COLO668 (cell line): Measurements from ENCODE around the gene PPP1R16B.

ENCODE experiments used
- DNase-seq: peaks from one replicate; lab custom pipeline; 2025; ENCODE audit not compliant: unreplicated experiment; lab: John Stamatoyannopoulos, UW

PPP1R16B gene

DNA sequence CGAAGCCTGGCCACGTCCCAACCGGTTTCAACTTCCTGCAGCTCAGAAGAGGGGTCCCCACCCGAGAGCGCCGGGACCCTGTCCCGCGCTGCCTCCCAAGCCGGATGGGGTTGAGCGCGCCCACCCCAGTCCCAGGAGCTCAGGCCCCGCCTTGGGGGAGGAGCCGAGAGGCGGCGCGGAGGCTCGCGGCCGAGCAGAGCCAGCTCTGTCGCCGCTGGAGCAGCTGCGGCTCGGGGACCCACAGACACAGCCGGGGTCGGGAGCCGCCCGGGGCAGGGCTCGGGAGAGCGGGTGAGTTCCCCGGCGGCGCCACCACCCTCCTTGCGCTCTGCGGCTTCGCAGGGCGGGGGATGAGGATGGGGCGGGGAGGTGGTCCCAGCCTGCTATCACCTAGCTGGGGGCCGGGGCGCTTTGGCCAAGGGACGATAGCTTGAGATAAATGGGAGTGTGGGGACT lies at the start of gene PPP1R16B:
TSS of gene PPP1R16B (plus strand) at position 196 of the 456 bp plus-strand sequence. CDS start 30,229 bp downstream, outside the sequence.
- no peak for DNase-seq

DNA sequence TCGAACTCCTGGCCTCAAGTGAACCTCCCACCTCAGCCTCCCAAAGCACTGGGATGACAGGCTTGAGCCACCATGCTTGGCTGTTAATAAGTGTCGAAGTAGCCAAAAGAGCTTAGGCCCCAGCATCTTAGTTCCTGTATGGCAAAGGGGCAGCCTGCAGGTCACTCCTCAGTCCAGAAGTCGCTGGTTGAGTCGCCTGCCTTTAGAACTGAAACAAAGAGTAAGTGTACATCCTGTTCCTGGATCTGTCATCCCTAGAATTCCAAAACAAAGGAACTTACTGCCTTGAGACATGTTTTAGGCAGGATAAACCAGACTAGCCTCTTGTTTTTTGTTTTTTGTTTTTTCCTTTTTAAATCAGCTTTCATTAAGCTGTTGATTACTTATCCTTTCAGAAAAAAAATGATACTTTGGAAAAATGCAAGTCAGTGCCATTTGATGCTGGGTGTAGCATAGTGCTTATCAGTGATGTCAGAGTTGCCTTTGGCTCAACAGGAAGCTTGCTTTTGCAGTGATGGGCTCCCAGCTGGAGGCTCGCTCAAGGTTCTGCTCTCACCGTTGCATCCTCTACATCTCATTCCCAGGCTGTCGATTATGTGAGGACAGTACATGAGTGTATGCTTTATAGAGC lies 48.2 kb upstream of the PPP1R16B start:
- DNase-seq: no peak

DNA sequence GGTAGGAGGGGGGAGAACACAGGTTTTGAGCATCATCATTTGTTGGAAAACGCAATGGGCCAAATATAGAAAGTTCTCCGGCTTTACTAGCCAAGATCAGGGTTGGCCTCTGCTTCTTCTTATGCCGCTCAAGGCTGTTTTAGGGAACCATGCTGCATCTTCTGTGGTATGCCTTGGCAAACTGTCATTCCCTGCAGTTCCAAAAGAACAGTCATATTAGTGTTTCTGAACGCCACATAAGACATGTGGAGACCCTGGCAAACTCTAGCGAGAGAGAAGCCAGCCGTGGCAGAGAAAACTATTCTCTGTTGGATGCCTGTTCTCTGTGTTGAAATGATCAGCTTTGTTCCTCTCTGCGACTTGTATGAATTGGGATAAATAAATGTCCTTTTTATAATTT lies 46.4 kb upstream of the PPP1R16B start:
- no peak for DNase-seq

DNA sequence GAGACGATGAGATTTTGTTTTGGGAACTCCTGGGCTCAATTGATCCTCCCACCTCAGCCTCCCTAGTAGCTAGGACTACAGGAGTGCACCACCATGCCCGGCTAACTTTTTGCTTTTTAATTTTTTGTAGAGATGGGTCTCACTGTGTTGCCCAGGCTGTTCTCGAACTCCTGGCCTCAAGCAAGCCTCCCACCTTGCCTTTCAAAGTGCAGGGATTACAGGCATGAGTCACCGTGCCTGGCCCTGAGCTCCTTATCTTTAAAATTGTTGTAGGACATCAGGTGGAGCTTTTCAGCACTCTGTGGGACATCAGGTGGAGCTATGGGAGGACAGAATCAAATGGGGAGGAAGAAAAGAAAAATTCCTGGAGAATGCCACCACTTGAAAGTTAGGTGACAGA lies 44.5 kb upstream of the PPP1R16B start:
- DNase-seq: no peak

DNA sequence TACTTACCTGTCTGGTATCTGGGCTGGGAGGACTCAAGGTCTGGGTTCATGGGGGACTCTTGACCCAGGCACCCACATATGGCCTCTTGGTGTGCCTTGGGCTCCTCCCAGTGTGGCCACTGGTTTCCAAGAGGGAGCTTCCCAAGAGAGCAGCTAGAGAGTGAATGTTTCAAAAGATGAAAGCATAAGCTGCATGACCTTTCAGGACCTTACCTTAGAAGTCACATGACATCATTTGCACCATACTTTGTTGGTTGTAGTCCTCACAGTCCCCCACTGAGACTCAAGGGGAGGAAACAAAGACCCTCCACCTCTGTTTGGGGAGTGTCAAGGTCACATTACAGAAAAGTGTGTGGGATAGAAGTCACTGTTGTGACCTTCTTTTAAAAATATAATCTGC lies 43.3 kb upstream of the PPP1R16B start:
- DNase-seq: no peak

DNA sequence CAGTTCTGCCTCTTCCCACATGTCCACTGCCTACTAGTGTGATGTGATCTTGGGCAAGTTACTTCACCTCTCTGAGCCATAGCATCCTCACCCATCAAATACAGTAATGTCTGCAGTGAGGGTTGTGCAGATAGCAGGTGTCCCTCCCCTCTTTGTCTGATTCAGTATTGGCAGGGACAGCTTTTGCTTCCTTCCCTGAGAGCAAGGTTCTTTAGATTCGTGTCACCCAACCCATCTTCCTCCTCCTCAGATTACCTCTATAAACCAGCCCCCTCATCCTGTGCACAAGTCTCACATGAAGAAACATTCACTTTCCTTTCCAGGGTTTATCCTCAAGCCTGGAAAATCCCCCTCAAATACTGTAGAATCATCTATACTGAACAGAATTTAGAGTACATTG lies 41.9 kb upstream of the PPP1R16B start:
- no peak for DNase-seq

DNA sequence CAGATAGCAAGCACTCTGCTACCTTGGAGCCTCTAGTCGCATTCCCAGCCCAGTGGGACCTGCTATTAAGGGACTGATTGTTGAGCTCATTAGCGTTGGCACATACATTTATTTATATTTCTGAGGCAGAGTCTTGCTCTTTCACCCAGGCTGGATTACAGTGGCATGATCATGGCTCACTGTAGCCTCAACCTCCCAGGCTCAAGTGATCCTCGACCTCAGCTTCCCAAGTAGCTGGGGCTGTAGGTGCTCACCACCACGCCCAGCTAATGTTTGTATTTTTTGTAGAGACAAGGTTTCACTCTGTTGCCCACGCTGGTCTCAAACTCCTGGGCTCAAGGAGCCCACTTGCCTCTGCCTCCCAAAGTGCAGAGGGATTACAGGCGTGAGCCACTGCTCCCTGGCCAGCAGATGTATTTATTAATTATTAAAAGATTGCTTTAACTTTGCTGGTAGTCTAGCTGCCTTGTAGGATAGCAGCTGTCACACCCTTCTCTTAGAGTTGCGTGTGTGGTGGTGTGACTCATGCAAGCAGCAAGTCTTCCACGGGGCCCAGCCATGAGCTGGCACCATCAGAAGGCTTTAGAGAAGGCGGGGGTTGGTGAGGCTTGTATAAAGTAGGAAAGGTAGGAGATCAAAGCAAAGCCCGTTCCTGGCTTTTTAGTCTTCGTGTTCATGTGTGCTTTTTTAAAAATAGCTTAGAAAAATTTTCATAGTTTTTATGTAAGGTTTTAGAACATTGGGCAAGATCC lies 40.8 kb upstream of the PPP1R16B start:
- DNase-seq: no peak

DNA sequence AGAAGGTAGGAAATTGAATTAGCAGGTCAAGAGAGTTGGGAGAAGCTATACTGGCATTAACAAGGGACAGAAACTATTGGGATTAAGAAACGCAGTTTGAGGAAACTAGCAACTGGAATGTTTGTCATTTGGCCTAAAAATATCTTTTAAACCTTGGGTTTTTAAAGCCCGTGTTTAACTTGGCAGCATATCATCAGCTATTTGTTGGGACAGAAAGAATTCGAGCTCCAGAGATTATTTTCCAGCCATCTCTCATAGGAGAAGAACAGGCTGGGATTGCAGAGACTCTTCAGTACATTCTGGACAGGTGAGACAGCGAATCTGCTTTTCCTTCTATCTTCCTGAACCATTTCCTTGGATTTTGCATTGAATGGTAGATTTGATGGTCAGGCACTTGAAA lies 39.4 kb upstream of the PPP1R16B start:
- no peak for DNase-seq

DNA sequence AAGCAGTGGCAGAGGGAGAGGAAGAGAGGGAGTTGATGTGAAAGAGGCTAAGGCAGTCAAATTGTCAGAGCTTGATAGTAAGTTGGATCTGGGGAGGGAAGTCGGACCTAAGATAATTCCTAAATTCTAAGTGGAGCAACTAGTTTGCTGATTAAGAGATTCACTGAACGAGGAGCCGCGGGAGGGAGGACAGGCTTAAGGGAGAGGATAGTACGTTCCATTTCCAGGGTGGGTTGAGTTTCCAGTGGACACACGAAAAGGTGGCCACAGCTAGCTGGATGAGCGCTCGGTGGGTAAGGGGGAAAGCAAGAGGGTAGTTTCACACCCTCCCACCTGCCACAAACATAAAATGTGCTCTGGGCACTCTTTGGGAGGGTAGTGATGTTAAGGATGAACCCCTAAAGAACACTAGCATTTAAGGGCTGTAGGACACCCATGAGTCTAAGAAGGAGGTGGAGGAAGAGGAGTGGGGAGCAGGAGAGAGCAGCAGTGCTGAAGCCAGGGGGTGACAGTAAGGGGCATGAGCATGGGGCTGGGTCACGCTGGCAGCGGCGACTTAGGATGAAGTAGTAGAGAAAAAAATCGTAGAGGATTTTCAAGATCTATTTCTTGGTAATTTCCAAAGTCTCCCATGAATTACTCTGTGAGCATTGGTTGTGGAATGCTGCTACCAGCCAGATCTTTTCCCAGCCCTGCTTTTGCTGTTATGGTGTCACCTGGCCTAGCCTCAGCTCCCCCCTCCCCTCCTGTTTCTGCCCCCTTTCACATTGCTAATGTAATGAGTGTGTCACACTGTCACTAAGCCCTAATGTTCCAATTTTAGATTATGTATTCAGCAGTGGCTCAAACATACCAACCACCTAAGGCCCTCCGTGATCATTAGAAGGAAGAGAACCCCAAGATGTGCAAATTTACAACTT lies 35.9 kb upstream of the PPP1R16B start:
- DNase-seq: no peak

DNA sequence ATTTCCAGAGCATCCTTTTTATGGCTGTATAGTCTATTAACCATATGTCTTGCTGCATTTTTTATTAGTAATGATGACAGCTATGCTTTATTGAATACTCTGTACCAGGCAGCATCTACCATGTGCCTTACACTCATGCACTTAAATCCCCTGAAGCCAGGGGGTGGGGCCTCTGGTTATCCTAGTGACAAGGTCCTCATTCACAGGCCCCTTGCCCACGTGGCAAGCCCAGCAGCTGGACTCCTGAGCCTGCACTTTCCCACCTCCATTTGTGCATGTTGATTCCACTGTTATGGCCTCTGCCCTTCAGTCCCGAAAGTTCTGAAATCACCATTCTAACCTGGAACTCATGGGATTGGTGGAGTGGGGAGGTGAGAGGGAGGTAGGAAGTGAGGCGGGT lies 35.0 kb upstream of the PPP1R16B start:
- no peak for DNase-seq

DNA sequence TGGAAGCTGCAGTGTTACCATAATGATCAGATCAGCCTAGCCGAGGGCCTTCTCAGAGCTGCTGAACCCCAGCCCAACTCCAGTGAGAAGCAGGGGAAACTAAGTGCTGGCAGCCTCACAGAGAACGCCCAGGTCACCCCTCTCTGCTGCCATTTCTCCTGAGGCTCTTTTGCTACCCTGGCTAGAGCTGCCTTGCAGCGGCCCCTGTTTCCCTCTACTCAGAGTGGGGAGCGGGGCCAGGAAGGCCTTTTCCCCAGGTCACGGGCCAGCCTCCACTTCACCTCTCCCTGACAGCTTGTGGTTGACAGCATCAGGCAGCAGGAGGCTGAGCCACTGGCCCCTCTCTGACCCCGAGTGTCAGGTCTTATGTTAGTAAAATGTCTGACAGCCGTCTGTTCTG lies 34.5 kb upstream of the PPP1R16B start:
- DNase-seq: no peak

DNA sequence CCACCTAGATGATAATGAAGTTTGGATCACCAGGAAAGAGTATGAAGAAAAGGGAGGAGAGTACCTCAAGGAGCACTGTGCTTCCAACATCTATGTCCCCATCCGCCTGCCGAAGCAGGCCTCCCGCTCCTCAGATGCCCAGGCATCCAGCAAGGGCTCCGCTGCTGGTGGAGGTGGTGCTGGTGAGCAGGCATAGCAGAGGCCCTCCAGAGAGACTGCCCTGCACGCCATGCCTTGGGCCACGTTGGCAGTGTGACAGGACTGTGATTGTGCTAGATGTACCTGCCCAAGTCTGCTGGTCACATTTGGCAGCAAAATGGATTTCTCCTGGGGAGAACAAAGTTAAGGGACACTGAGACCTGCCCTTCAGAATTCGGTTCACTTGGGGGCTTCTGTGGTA lies 33.9 kb upstream of the PPP1R16B start:
- no peak for DNase-seq

DNA sequence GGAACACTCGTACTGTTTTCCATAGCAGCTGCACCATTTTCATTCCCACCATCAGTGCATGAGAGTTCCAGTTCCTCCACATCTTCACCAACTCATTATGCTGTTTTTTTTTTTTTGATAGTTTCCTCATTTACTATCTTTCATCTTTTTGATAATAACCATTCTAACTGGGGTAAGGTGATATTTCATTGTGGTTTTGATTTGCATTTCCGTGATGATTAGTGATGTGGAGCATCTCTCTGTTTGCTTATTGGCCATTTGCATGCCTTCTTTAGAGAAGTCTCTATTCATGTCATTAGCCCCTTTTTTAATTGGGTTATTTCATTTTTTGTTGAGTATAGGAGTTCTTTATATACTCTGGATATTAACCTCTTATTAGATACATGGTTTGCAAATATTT lies 31.3 kb upstream of the PPP1R16B start:
- DNase-seq: no peak

DNA sequence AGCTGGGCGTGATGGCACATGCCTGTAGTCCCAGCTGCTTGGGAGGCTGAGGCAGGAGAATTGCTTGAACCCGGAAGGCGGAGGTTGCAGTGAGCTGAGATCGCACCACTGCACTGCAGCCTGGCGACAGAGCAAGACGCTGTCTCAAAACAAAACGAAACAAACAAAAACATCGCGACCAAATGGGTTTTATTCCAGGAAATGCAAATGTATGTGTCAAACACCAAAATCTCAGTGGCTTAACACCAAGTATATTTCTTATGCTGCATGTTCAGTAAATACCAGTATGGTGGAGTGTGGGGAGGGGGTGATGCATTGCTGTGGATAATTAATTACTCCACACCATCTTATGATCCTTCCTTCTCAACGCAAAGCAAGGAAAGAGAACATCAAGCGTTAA lies 29.1 kb upstream of the PPP1R16B start:
- no peak for DNase-seq

DNA sequence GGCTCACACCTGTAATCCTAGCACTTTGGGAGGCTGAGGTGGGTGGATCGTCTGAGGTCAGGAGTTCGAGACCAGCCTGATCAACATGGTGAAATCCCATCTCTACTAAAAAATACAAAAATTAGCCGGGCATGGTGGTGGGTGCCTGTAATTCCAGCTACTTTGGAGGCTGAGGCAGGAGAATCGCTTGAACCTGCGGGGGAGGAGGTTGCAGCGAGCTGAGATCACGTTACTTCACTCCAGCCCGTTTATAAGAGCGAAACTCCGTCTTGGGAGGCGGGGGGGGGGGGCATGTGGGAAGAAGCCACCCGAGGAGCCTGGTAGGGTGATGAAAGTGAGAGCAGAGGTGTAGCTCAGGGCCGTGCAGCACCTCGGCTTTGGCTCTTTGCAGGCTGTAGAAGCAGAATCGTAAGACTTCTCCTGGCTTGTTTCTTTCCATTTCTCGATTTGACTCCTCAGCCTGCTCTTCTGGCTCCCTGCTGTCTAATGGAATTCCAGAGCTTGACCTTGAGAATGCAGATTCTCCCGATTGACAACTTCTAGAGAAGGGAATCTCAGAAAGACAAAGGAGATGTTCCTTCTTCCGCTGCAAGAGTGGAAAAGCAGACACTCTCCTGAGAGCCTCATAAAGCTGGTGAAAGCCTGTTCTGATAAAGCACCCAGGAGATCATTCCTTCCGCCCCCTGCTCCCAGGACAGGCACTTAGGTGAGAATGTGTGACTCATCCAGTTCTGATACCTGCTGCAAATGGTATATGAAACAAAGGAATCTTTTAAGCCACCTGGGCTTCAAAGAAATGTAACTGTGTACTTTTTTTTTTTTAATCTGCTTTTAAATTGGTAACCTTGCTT lies 26.0 kb upstream of the PPP1R16B start:
- DNase-seq: no peak

DNA sequence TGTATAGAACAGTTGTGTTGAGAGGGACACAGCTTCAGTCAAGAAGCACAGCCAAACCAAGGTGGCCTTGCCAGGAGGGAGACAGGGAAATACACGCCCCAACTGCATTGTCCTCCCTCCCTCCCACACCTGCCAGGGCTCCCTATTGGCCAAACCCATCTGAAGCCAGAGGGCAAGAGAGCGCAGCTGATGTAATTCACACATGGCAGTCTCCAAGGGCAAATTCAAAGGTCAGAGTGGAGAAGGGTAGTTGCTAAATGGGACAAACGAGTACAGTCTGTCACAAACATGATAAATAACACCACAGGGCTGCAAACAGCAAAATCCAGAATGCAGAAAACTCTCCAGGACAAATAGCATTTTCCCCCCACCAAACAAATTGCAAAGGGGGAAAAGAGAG lies 23.2 kb upstream of the PPP1R16B start:
- DNase-seq: no peak

DNA sequence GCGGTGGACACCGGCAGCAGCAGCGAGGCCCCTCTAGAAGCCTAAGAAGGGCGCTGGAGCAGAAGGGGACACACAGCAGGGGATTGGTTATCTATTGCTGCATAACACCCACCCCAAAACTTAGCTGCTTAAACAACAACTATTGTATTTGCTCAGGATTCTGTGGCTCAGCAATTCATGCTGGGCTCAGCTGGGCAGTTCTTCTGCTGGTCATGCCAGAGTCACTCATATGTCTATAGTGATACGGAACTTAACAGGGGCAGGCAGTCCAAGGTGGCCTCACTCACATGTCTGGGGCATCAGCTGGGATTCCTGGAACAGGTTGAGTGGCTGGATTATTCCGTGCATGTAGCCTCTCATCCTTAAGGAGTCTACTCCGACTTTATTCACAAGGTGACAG lies 17.6 kb upstream of the PPP1R16B start:
- no peak for DNase-seq

DNA sequence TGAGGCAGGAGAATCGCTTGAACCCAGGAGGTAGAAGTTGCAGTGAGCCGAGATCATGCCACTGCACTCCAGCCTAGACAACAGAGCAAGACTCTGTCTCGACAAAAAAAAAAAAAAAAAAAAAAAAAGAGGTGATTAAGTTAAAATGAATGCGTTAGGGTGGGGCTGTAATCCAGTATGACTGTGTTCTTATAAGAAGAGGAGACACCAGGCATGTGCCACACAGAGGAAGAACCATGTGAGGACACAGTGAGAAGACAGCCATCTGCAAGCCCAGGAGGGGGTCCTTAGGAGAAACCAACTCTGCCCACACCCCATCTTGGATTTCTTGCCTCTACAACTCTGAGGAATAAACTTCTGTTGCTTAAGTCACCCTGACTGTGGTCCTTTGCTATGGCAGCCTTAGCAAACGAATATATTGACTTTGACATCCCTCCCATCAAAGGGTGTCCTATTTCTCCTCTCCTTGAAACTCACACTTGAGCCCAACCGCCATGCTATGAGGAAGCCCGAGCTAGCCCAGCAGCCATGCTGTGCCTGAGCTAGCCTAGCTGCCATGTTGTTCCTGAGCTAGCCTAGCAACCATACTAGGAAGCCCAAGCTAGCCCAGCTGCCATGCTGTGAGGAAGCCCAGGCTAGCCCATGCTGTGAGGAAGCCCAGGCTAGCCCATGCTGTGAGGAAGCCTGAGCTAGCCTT lies 15.8 kb upstream of the PPP1R16B start:
- DNase-seq: no peak

DNA sequence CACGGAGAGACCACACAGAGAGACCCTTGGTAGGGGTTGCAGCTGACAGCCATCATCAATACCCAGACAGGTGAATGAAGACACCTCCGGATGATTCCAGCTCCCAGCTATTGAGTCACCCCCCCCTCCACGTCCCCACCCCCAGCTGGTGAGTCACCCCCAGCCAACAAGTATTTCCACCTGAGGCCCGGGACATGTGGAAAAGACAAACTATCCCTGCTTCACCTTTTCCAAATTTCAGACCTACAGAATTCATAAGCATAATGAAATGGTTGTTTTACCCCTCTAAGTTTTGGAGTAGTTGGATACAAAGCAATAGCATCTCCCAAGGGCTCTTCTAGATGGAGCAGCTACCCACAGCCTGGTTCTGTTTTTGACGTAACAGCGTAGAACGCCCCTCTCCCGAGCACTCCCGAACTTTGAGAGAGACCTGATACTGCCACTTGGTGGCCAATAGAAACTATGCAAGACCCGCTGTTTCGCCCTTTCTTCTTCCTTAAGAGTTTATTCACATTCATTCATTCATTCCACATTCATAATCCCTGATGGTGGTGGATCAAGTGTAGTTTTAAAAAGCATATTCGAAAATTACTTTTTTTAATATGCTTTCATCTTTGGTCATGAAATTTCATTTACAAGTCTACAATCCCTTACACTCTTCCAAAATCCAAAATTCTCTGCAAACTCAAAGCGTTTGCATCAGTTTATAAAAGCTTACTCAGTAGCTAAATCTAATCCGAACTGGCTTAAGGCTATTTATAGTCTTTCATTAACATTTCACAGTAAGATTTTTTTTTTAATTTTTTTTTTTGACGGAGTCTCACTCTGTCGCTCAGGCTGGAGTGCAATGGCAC lies 15.1 kb upstream of the PPP1R16B start:
- peak; percentile 23 for DNase-seq
